MCF 10A (cell line): ENCODE results near the gene EVA1B. TPM values are rescaled to one million over a fixed set of nuclear protein-coding genes. Genes with fewer than 3 reads are reported as not detected.

Experiments used
- BruUV-seq: library from RNA; stranded (reverse); fragments of 400-500 nt; replicated peaks from 2 replicates; lab custom pipeline; 2021; lab: Mats Ljungman, UMichigan
- CTCF ChIA-PET: fragments of 300-600 bp; sonication (Branson Sonifier 250); formaldehyde crosslinking; extraction: SDS; loops from one replicate; lab custom pipeline; 2021; ENCODE audit warnings: antibody characterized with exemption, inconsistent platforms; lab: Yijun Ruan, JAX
- POLR2A ChIA-PET: fragments of 300-600, 350-650 bp; sonication (Branson Sonifier 250); formaldehyde crosslinking; extraction: SDS; loops from one replicate; lab custom pipeline; 2020; ENCODE audit warnings: antibody characterized with exemption, inconsistent platforms; lab: Yijun Ruan, JAX
- DNase-seq: peaks from one replicate; pipeline ENCODE4 v3.0.0-alpha.2; 2018; ENCODE audit not compliant: unreplicated experiment
- H3K27ac Mint-ChIP-seq: one replicate; pipeline ENCODE4 v1.8.0; 2022; ENCODE audit warnings: mild to moderate bottlenecking, low read depth, mixed read lengths; ENCODE audit not compliant: unreplicated experiment
- H3K27me3 Mint-ChIP-seq: one replicate; pipeline ENCODE4 v1.8.0; 2022; ENCODE audit warnings: mixed read lengths; ENCODE audit not compliant: insufficient read depth, unreplicated experiment
- H3K36me3 Mint-ChIP-seq: one replicate; pipeline ENCODE4 v1.8.0; 2022; ENCODE audit warnings: mild to moderate bottlenecking, moderate library complexity, mixed read lengths; ENCODE audit not compliant: insufficient read depth, unreplicated experiment
- H3K4me1 Mint-ChIP-seq: one replicate; pipeline ENCODE4 v1.8.0; 2022; ENCODE audit warnings: mixed read lengths; ENCODE audit not compliant: insufficient read depth, unreplicated experiment
- H3K4me3 Mint-ChIP-seq: one replicate; pipeline ENCODE4 v1.8.0; 2022; ENCODE audit warnings: mild to moderate bottlenecking, moderate library complexity, mixed read lengths; ENCODE audit not compliant: unreplicated experiment
- H3K9me3 Mint-ChIP-seq: one replicate; pipeline ENCODE4 v1.8.0; 2022; ENCODE audit warnings: mixed read lengths; ENCODE audit not compliant: unreplicated experiment
- CTCF ChIP-seq: fragments of 200-600 bp; IDR thresholded peaks from one replicate; pipeline ENCODE4 v1.8.0; 2022; ENCODE audit warnings: antibody characterized with exemption, mild to moderate bottlenecking; ENCODE audit not compliant: unreplicated experiment
- intact Hi-C: fragments of 100-400 bp; cut with micrococcal nuclease; formaldehyde crosslinking; loops from 2 replicates; pipeline ENCODE4 v1.14.1; 2022
- total RNA-seq: library from RNA; stranded (reverse); gene quantifications from 2 replicates; pipeline ENCODE4 v1.2.3, GENCODE V29; 2022

EVA1B gene
- total RNA-seq, 1 experiment from 2014 or later, result 4.8 TPM

DNA sequence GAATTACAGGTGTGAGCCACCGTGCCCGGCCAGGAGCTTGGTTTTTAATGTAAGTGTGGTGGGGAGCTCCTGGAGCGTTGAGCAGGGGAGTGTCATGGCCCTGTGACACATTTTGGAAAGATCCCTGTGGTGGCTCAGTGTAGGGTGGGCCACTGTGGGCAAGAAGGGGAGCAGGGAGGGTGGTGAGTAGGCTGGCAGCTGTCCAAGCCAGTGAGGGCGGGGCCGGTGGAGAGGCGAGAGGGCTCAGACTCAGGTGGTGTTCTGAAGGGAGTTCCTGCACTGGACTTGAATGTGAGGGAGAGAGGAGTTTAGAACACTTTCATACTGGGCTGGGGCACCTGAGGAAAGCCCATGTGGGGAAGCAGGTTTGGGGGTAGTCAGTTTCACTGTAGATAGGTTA, 3.1 kb upstream of the EVA1B start:
- intact Hi-C loops, result loop anchor here (10.0 kb wide), 1 partner anchor 1388 kb away; no protein-coding TSS in a partner anchor

DNA sequence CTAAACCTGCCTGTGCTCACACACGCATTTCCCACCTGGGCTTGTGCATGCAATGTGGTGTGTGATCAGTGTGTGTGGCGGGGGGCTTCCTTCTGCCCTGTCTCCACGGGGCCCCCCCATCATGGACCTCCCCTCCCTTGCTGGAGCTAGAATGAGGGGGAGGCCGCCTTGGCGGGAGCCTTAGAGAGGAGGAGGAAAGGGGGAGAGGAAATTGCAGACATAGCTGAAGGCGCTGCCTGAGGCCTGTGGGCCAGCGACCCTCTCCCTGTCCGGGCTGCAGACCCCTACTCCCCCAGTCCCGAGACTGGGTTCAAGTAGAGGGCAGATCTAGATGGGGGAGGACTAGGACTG, 883 bp upstream of the EVA1B start:
- TF ChIP-seq CTCF, result no peak
- Mint-ChIP-seq H3K27me3 (no peaks in the 10 kb centered on the region), H3K4me1 (peaks cover 24% of the 10 kb centered on the region), H3K9me3 (no peaks in the 10 kb centered on the region), H3K4me3 (no peak overlapping the region), H3K27ac (no peak overlapping the region), H3K36me3 (peaks cover 6% of the 10 kb centered on the region)
- BruUV-seq, result no TSS peak
- intact Hi-C loops, result loop anchor here (10.0 kb wide), 1 partner anchor 1390 kb away; no protein-coding TSS in a partner anchor
- DNase-seq, result no peak
- ChIA-PET POLR2A (interaction anchor here (1.1 to 1.7 kb wide), 2 partner anchors 17 to 175 kb away, joined by 4 to 12 read pairs; partner anchors contain the start of genes SH3D21 and TRAPPC3), CTCF (interaction anchor here (0.5 to 1.9 kb wide), 5 partner anchors 44 to 237 kb away, joined by 3 to 16 read pairs (median 3); no protein-coding TSS in a partner anchor)

More for the DNA sequence above, 3.1 kb upstream of the EVA1B start:
- H3K27ac Mint-ChIP-seq, result no peak overlapping the region
- CTCF ChIA-PET, result interaction anchor here (0.6 to 1.4 kb wide), 2 partner anchors 26 to 64 kb away, joined by 4 read pairs; no protein-coding TSS in a partner anchor
- POLR2A ChIA-PET, result interaction anchor here (0.6 kb wide), 1 partner anchor 1146 kb away, joined by 3 read pairs; no protein-coding TSS in a partner anchor
- DNase-seq, result peak; percentile 13
- no peaks in the 10 kb centered on the region for H3K27me3 Mint-ChIP-seq
- no peak for TF ChIP-seq CTCF
- no TSS peak for BruUV-seq
- peaks cover 24% of the 10 kb centered on the region for H3K4me1 Mint-ChIP-seq
- no peak overlapping the region for H3K4me3 Mint-ChIP-seq
- peaks cover 12% of the 10 kb centered on the region for H3K36me3 Mint-ChIP-seq
- no peaks in the 10 kb centered on the region for H3K9me3 Mint-ChIP-seq

DNA sequence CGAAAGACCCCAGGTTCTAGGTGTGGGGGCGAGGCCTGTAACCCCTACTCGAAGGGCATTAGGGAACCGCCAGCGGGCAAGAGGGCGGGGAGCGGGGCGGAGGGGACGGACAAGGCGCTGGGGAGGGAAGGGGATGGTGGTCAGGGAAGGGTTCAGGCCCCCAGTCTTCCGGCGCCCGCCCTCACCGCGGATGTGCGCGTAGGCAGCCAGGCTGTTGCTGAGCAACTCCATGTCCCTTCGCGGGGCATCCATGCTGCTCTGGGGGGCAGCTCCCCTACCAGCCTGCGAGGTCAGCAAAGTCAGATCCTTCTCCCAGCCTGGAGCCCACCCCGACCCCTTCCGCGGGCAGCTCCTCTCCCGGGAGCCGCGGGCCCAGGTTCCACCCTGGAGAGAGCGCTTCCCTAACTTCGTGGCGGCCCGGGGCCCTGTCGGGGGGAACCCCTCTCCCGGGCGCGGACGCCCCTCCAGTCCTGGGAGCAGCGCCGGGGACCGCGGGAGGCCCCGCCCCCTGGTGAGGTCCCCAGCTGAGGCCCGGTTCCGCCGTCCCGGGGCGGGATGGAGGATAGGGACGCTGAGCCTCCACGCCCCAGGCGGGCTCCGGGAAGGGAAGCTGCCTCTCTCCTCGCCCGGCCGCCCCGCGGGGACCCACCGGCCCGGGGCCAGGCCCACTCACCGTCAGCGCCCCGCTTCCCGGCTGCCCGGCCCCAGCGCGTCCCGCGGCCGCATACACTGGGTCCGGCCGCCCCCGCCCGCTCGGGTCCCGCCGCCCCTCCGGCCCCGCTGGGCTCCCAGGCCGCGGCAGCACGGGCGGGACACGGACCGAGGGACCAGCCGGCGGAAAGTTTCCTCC, 434 bp downstream of the EVA1B start:
- ChIA-PET POLR2A (interaction anchor here (0.5 to 1.7 kb wide), 5 partner anchors 10 to 100 kb away, joined by 3 to 12 read pairs (median 5); partner anchors contain the start of gene SH3D21), CTCF (interaction anchor here (0.5 to 1.9 kb wide), 3 partner anchors 45 to 236 kb away, joined by 3 to 16 read pairs (median 4); no protein-coding TSS in a partner anchor)
- Mint-ChIP-seq H3K4me1 (peaks cover 18% of the 10 kb centered on the region), H3K36me3 (peaks cover 4% of the 10 kb centered on the region), H3K4me3 (no peak overlapping the region), H3K27me3 (no peaks in the 10 kb centered on the region), H3K9me3 (no peaks in the 10 kb centered on the region), H3K27ac (no peak overlapping the region)
- intact Hi-C loops, result loop anchor here (10.0 kb wide), 1 partner anchor 1392 kb away; no protein-coding TSS in a partner anchor
- DNase-seq, result no peak
- no TSS peak for BruUV-seq
- no peak for TF ChIP-seq CTCF
